Neuronal stem cell (in vitro differentiated cells): ENCODE measurements around the gene ATXN7.

Source experiments
- DNase-seq: peaks from one replicate; pipeline ENCODE4 v3.0.0-alpha.2; 2013; ENCODE audit warnings: low spot score
- H2AFZ ChIP-seq: one replicate; pipeline ENCODE4 v1.6.1; 2013; ENCODE audit warnings: mild to moderate bottlenecking, low read length, inconsistent platforms
- H2AK5ac ChIP-seq: 2 replicates; pipeline ENCODE4 v1.6.1; 2013; ENCODE audit warnings: low read depth, mild to moderate bottlenecking, inconsistent platforms, low read length, moderate library complexity, mixed read lengths
- H2BK120ac ChIP-seq: 2 replicates; pipeline ENCODE4 v1.6.1; 2013; ENCODE audit warnings: low read depth, mild to moderate bottlenecking, inconsistent platforms, low read length, moderate library complexity, mixed read lengths
- H2BK12ac ChIP-seq: one replicate; pipeline ENCODE4 v1.6.1; 2013; ENCODE audit warnings: low read length, inconsistent platforms
- H2BK15ac ChIP-seq: 2 replicates; pipeline ENCODE4 v1.6.1; 2013; ENCODE audit warnings: mild to moderate bottlenecking, low read length, inconsistent platforms, mixed read lengths
- H2BK5ac ChIP-seq: one replicate; pipeline ENCODE4 v1.6.1; 2013; ENCODE audit warnings: inconsistent platforms, mild to moderate bottlenecking, low read length, moderate library complexity
- H3K14ac ChIP-seq: one replicate; pipeline ENCODE4 v1.6.1; 2013; ENCODE audit warnings: low read length, inconsistent platforms
- H3K18ac ChIP-seq: 2 replicates; pipeline ENCODE4 v1.6.1; 2013; ENCODE audit warnings: low read length, inconsistent platforms
- H3K23ac ChIP-seq: 2 replicates; pipeline ENCODE4 v1.6.1; 2013; ENCODE audit warnings: low read depth, mild to moderate bottlenecking, mixed read lengths, low read length, inconsistent platforms; ENCODE audit not compliant: poor library complexity
- H3K27ac ChIP-seq: replicated peaks from 3 replicates; pipeline ENCODE4 v1.5.1; 2013; ENCODE audit warnings: low read length, inconsistent platforms
- H3K27me3 ChIP-seq, 3 experiments: 2 replicates each; pipeline ENCODE4 v1.6.1; 2013; ENCODE audit warnings: low read length in 3 of 3, mild to moderate bottlenecking in 2 of 3, inconsistent platforms in 1 of 3, low read depth in 1 of 3, mixed read lengths in 1 of 3, moderate library complexity in 1 of 3; ENCODE audit not compliant: control insufficient read depth in 3 of 3, insufficient read depth in 3 of 3
- H3K36me3 ChIP-seq, 2 donors: replicated peaks in 1 of 2; 2 replicates each; pipeline ENCODE4 v1.6.1; 2013; ENCODE audit warnings: low read length in 2 of 2; ENCODE audit not compliant: control insufficient read depth in 2 of 2, insufficient read depth in 2 of 2
- H3K4ac ChIP-seq: 2 replicates; pipeline ENCODE4 v1.6.1; 2013; ENCODE audit warnings: inconsistent platforms, mild to moderate bottlenecking, low read length, moderate library complexity
- H3K4me1 ChIP-seq, 2 donors: 1 replicate in 1 of 2; 2 replicates in 1 of 2; pipeline ENCODE4 v1.6.1; 2013; ENCODE audit warnings: low read length in 2 of 2, low read depth in 1 of 2; ENCODE audit not compliant: control insufficient read depth in 2 of 2, insufficient read depth in 1 of 2
- H3K4me2 ChIP-seq: one replicate; pipeline ENCODE4 v1.6.1; 2013; ENCODE audit warnings: mild to moderate bottlenecking, low read length, inconsistent platforms; ENCODE audit not compliant: insufficient read depth, poor library complexity, severe bottlenecking
- H3K4me3 ChIP-seq, 2 donors: 2 replicates each; pipeline ENCODE4 v1.5.1; 2013; ENCODE audit warnings: low read length in 2 of 2, mild to moderate bottlenecking in 2 of 2, inconsistent platforms in 1 of 2, moderate library complexity in 1 of 2
- H3K79me1 ChIP-seq: one replicate; pipeline ENCODE4 v1.6.1; 2013; ENCODE audit warnings: low read depth, mild to moderate bottlenecking, inconsistent platforms, low read length, moderate library complexity
- H3K9ac ChIP-seq: one replicate; pipeline ENCODE4 v1.6.1; 2013; ENCODE audit warnings: mild to moderate bottlenecking, low read depth, low read length, inconsistent platforms; ENCODE audit not compliant: poor library complexity
- H3K9me3 ChIP-seq, 2 donors: replicated peaks in 1 of 2; 2 replicates each; pipeline versions ENCODE3 to v1.6.1; 2013; ENCODE audit warnings: low read length in 2 of 2, mild to moderate bottlenecking in 2 of 2, inconsistent platforms in 1 of 2, low read depth in 1 of 2, mixed read lengths in 1 of 2, moderate library complexity in 1 of 2; ENCODE audit not compliant: control insufficient read depth in 2 of 2, insufficient read depth in 1 of 2
- H4K8ac ChIP-seq: one replicate; pipeline ENCODE4 v1.6.1; 2013; ENCODE audit warnings: low read depth, mild to moderate bottlenecking, inconsistent platforms, low read length, moderate library complexity
- H4K91ac ChIP-seq: one replicate; pipeline ENCODE4 v1.6.1; 2013; ENCODE audit warnings: low read length, low read depth, mild to moderate bottlenecking, inconsistent platforms; ENCODE audit not compliant: poor library complexity
- WGBS, 2 donors: extraction: QIAGEN DNeasy Blood & Tissue Kit; methylation state at CpG; one replicate each; pipeline ENCODE4 v1.1.7; 2013; ENCODE audit warnings: missing lambda C conversion rate in 2 of 2, mixed read lengths in 1 of 2; ENCODE audit not compliant: insufficient read length in 2 of 2, insufficient replicate concordance in 1 of 2; ENCODE audit errors: extremely low coverage in 2 of 2; 5-methylcytosine and 5-hydroxymethylcytosine counted together

The ATXN7 gene

DNA sequence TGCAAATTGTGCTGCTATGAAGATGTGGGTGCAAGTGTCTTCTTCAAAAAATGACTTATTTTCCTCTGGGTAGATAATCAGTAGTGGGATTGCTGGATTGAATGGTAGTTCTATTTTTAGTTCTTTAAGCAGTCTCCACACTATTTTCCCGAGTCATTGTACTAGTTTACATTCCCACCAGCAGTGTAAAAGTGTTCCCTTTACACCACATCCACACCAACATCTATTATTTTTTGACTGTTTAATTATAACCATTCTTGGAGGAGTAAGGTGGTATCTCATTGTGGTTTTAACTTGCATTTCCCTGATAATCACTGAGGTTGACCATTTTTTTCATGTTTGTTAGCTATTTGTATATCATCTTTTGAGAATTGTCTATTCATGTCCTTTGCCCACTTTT lies 179.3 kb downstream of the ATXN7 start:
- no peak overlapping the region for H3K14ac ChIP-seq
- no peaks in the 10 kb centered on the region for H3K27me3 ChIP-seq
- H2BK15ac ChIP-seq = no peak overlapping the region
- H4K91ac ChIP-seq = no peak overlapping the region
- H3K9ac ChIP-seq = no peak overlapping the region
- no peaks in the 10 kb centered on the region for H3K9me3 ChIP-seq
- DNase-seq = no peak
- no peak overlapping the region for H3K27ac ChIP-seq
- H2BK120ac ChIP-seq = no peak overlapping the region
- H4K8ac ChIP-seq = no peak overlapping the region
- H3K4me2 ChIP-seq = no peak overlapping the region
- H2AK5ac ChIP-seq = no peak overlapping the region
- no peak overlapping the region for H3K23ac ChIP-seq
- no peak overlapping the region for H3K18ac ChIP-seq
- no peak overlapping the region for H2AFZ ChIP-seq
- no peaks in the 10 kb centered on the region for H3K36me3 ChIP-seq
- no peaks in the 10 kb centered on the region for H3K79me1 ChIP-seq
- H2BK5ac ChIP-seq = no peak overlapping the region
- H3K4me3 ChIP-seq = no peak overlapping the region
- no peak overlapping the region for H3K4ac ChIP-seq
- no peak overlapping the region for H2BK12ac ChIP-seq
- H3K4me1 ChIP-seq = peaks cover 3 to 5% of the 10 kb centered on the region in 2 donors
- no CpG with 5 or more reads among the region's 1 CpG for WGBS, 2 donors

DNA sequence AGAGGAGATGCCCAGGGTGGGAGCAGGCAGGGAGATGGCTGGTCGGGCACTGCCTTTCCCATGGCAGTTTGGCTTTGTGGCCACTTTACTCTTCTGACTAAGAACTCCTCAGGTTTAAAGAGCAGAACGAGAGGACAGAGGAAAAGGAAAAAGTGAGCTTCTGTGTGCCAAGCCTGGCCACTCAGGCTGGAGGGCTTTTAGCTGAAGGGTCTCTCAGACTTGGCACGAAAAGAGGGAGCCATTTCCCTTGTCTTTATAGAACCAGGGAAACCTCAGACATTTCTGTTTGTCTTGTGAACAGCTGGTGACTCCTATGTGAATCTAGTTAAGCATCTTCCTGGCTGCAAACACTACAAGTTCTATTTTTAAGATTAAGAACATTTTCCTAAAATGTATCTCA lies 182.9 kb downstream of the ATXN7 start:
- H2BK12ac ChIP-seq = no peak overlapping the region
- H3K9me3 ChIP-seq = no peaks in the 10 kb centered on the region
- H3K9ac ChIP-seq = no peak overlapping the region
- H4K8ac ChIP-seq = no peak overlapping the region
- no CpG with 5 or more reads among the region's 3 CpGs for WGBS, 2 donors
- H2BK5ac ChIP-seq = no peak overlapping the region
- no peaks in the 10 kb centered on the region for H3K27me3 ChIP-seq
- peaks cover 19 to 22% of the 10 kb centered on the region in 2 donors for H3K4me1 ChIP-seq
- no peak overlapping the region for H3K23ac ChIP-seq
- no peak overlapping the region for H2BK120ac ChIP-seq
- no peak overlapping the region for H3K14ac ChIP-seq
- no peaks in the 10 kb centered on the region for H3K36me3 ChIP-seq
- no peak overlapping the region for H2AFZ ChIP-seq
- H3K4me2 ChIP-seq = no peak overlapping the region
- H4K91ac ChIP-seq = no peak overlapping the region
- no peak overlapping the region for H3K4me3 ChIP-seq
- no peak for DNase-seq
- no peak overlapping the region for H2AK5ac ChIP-seq
- no peak overlapping the region for H3K4ac ChIP-seq
- H3K18ac ChIP-seq = no peak overlapping the region
- no peak overlapping the region for H3K27ac ChIP-seq
- H2BK15ac ChIP-seq = no peak overlapping the region
- no peaks in the 10 kb centered on the region for H3K79me1 ChIP-seq

DNA sequence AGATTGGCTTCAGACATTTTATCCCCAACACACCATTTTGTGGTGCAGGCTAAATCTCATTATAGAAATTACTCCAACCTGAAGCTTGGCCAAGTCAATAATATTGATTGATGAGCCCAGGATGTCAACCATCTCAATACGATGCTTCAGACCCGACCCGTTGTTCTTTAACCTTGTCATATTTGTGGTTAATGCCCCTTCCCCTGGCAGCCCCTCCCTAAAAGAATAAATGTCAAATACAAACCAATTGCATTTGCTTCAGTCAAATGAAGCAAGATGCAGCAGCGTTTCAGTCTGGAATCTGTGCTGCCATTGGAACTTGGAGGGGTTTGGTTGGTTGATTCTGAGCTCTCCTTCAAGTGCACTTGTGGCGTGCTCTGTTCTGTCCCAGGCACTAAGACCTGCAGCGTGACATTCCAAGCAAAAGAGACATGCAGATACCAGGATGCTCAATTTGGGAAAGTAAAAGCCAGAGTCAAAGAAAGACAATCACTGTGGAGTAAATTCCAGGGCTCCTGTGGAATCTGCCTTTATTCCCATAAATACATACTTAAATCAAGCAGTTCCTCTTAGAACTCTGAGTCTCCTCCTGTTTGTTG lies 183.4 kb downstream of the ATXN7 start:
- no peak overlapping the region for H4K8ac ChIP-seq
- no peak overlapping the region for H3K23ac ChIP-seq
- no peak overlapping the region for H3K4me3 ChIP-seq
- H2BK15ac ChIP-seq = no peak overlapping the region
- no peaks in the 10 kb centered on the region for H3K9me3 ChIP-seq
- no peak overlapping the region for H3K14ac ChIP-seq
- no peaks in the 10 kb centered on the region for H3K79me1 ChIP-seq
- H2BK120ac ChIP-seq = no peak overlapping the region
- H3K27me3 ChIP-seq = no peaks in the 10 kb centered on the region
- no peak overlapping the region for H3K18ac ChIP-seq
- no peak overlapping the region for H3K27ac ChIP-seq
- no peak overlapping the region for H2BK5ac ChIP-seq
- WGBS, 2 donors = no CpG with 5 or more reads among the region's 6 CpGs
- no peak overlapping the region for H3K9ac ChIP-seq
- peaks cover 19 to 22% of the 10 kb centered on the region in 2 donors for H3K4me1 ChIP-seq
- no peaks in the 10 kb centered on the region for H3K36me3 ChIP-seq
- H2AK5ac ChIP-seq = no peak overlapping the region
- peak overlapping the region; percentile 50 for H2AFZ ChIP-seq
- no peak overlapping the region for H3K4me2 ChIP-seq
- H2BK12ac ChIP-seq = no peak overlapping the region
- H3K4ac ChIP-seq = no peak overlapping the region
- no peak overlapping the region for H4K91ac ChIP-seq
- no peak for DNase-seq

DNA sequence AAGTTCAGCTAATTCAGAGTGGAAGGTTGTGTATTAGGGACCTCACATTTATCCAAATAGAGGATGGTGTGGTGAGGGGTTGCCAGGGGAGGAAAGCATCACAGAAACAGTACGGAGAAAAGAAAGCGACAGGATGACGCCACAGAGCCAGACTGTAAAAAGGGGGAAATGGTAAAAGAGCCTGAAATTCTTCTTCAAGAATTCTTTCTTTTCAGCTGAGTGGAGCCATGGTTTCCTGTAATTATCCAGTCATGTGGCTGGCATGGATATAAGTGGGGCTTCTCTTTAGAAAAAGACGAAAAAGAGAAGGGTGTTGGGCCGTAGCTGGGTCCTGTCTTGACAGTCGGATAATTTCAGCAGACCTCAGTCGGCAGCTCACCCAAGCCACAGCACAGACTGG lies 184.1 kb downstream of the ATXN7 start:
- no peak overlapping the region for H3K27ac ChIP-seq
- H3K4me1 ChIP-seq = peaks cover 19 to 22% of the 10 kb centered on the region in 2 donors
- H3K23ac ChIP-seq = no peak overlapping the region
- H3K18ac ChIP-seq = no peak overlapping the region
- no peak overlapping the region for H3K14ac ChIP-seq
- peak overlapping the region; percentile 87 for H2AFZ ChIP-seq
- H3K4me3 ChIP-seq = peak overlapping the region in 1 of 2 donors; percentile 41
- H2BK5ac ChIP-seq = no peak overlapping the region
- no peak overlapping the region for H2BK12ac ChIP-seq
- no CpG with 5 or more reads among the region's 7 CpGs for WGBS, 2 donors
- no peak overlapping the region for H3K4me2 ChIP-seq
- no peaks in the 10 kb centered on the region for H3K27me3 ChIP-seq
- H2BK120ac ChIP-seq = no peak overlapping the region
- H3K36me3 ChIP-seq = no peaks in the 10 kb centered on the region
- H3K4ac ChIP-seq = no peak overlapping the region
- DNase-seq = no peak
- H3K9me3 ChIP-seq = no peaks in the 10 kb centered on the region
- H2AK5ac ChIP-seq = no peak overlapping the region
- H3K79me1 ChIP-seq = no peaks in the 10 kb centered on the region
- no peak overlapping the region for H4K8ac ChIP-seq
- no peak overlapping the region for H2BK15ac ChIP-seq
- H3K9ac ChIP-seq = no peak overlapping the region
- no peak overlapping the region for H4K91ac ChIP-seq
